ENCODE results near the gene TMPRSS13.

- TF ChIP-seq POLR2AphosphoS5 (IDR thresholded peaks at IDR 0.05; ENCODE audit: low read depth, low read length) = no peak
- no peak for TF ChIP-seq SIN3A (IDR thresholded peaks at IDR 0.05; ENCODE audit: borderline replicate concordance, insufficient read depth, low read length)
- TF ChIP-seq TAF1 (IDR thresholded peaks at IDR 0.05; ENCODE audit: borderline replicate concordance, insufficient read depth, low read length) = no peak
These were observed 12.2 kb downstream of the TMPRSS13 start for GRCh38 chr11:117916956-117917355.

All from PFSK-1 (cell line).